Measurements from ENCODE around the gene EML4.
"Not testable (repeated sequence)": the region's sequence is repeated elsewhere in the genome, so short reads cannot be mapped to it uniquely, and the experiment has no call there.

The EML4 gene

DNA sequence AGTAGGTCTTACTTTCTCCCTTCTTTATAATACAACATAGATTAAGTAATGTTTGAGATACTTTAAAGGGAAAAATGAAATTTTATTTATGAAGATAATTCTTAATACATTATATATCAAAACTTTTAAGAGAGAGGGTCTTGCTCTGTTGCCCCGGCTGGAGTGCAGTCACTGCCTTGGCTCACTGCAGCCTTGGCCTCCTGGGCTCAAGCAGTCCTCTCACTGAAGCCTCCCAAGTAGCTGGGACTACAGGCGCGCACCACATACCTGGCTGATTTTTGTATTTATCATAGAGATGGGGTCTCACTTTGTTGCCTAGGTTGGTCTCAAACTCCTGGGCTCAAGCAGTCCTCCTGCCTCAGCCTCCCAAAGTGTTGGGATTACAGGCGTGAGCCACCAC, 97.1 kb downstream of the EML4 start:
- TF ChIP-seq, protein P1, sequence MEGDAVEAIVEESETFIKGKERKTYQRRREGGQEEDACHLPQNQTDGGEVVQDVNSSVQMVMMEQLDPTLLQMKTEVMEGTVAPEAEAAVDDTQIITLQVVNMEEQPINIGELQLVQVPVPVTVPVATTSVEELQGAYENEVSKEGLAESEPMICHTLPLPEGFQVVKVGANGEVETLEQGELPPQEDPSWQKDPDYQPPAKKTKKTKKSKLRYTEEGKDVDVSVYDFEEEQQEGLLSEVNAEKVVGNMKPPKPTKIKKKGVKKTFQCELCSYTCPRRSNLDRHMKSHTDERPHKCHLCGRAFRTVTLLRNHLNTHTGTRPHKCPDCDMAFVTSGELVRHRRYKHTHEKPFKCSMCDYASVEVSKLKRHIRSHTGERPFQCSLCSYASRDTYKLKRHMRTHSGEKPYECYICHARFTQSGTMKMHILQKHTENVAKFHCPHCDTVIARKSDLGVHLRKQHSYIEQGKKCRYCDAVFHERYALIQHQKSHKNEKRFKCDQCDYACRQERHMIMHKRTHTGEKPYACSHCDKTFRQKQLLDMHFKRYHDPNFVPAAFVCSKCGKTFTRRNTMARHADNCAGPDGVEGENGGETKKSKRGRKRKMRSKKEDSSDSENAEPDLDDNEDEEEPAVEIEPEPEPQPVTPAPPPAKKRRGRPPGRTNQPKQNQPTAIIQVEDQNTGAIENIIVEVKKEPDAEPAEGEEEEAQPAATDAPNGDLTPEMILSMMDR (IDR thresholded peaks at IDR 0.05; ENCODE audit: extremely low read depth, missing control alignments), result no peak

DNA sequence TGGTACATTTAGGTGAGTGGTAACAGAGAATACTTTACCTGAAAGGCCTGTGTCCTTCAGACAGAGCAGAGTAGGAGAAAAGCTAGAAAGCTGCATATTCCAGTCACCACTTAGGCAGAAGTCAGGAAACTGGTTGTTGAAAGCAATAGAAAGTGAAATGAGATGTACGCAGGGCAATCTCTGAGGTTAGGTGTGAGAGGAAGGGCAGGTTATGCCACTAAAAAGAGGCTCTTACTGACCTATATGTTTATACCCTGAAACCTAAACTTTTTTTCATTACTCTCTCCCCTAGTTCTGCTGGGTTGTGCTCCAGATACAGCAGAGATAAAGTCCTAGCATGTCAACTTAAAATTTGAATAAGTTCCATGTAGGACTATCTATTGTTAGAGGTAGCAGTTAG, 98.4 kb downstream of the EML4 start:
- DNase-seq (ENCODE audit: low spot score), result no peak

More for the DNA sequence above, 97.1 kb downstream of the EML4 start:
- DNase-seq (ENCODE audit: low spot score), result no peak

DNA sequence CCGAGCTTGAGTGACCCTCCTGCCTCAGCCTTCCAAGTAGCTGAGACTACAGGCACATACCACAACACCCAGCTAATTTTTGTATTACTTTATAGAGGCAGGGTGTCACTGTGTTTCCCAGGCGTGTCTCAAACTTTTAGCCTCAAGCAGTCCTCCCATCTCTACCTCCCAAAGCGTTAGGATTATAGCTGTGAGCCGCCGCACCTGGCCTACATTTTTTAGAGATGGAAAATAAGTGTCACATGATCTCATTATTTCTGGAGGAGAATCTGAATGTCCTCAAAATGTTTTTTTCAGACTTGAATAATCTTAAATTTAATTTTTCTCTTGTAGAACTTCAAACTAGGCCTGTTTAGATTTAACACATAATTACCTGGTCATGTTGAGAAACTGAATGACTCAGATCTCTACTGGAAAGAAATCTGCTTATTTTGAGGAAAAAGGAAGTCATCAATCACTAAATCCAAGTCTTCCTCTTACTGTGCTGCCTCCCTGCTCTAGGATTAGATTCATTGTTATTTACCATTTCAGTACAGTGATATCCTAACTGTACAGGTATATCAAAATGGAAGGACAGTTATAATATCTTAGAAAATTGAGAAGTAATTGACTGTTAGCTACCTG, 99.5 kb downstream of the EML4 start:
- TF ChIP-seq, protein P1 (IDR thresholded peaks at IDR 0.05; ENCODE audit: extremely low read depth, missing control alignments), result no peak
- DNase-seq (ENCODE audit: low spot score), result no peak

More for the DNA sequence above, 98.4 kb downstream of the EML4 start:
- TF ChIP-seq, protein P1 (IDR thresholded peaks at IDR 0.05; ENCODE audit: extremely low read depth, missing control alignments), result no peak

DNA sequence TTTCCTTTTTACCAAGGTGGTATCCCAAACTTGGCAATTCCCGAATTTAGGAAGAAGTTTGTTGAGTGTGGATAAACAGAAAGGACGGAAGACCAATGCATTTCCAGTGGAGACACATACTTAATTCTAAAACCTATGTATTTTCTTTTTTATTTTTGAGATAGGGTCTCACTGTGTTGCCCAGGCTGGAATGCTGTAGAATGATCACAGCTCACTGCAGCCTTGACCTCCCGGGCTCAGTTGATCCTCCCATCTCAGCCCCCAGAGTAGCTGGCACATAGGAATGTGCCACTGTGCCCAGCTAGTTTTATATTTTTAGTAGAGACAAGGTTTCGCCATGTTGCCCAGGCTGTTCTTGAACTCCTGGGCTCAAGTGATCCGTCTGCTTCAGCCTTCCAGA, 101.6 kb downstream of the EML4 start:
- no peak for DNase-seq (ENCODE audit: low spot score)
- TF ChIP-seq, protein P1 (IDR thresholded peaks at IDR 0.05; ENCODE audit: extremely low read depth, missing control alignments), result no peak

DNA sequence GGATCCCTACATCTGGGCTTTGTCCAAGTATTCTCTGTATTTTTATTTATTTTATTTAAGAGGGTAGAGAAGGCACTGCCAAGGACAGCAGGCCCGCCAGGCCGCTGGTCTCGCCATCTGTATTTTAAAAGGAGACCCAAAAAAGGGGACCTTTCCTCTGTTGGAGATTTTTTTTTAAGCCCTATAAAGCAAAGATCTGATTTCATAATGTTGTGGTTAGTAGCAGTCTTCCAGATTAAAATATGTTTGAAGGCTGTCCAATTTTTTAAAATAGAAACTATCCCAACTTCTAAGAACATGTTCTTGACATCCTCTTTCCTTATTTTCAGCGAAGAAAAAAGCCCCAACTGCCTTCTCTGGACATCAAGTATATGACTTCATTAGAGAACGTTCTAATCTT, 102.1 kb downstream of the EML4 start:
- not testable (repeated sequence) for DNase-seq (ENCODE audit: low spot score)

DNA sequence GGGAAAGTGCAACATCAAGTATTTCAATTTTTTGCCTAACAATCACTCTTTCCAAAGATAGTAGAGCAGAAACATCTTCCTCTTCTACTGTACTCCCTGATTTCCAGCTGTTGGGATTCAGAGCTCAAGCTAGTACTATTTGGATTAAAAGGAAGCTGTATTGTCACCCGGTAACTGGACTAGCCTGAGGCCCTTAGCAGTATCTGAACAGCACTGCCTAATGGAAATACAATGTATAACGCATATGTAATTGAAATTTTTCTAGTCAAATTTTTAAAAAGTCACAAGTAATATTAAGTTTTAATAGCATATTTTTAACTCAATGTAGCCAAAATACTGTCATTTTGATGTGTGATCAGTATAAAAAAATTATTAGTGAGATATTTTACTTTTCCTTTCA, 105.7 kb downstream of the EML4 start:
- TF ChIP-seq, protein P1 (IDR thresholded peaks at IDR 0.05; ENCODE audit: extremely low read depth, missing control alignments), result no peak
- DNase-seq (ENCODE audit: low spot score), result no peak

DNA sequence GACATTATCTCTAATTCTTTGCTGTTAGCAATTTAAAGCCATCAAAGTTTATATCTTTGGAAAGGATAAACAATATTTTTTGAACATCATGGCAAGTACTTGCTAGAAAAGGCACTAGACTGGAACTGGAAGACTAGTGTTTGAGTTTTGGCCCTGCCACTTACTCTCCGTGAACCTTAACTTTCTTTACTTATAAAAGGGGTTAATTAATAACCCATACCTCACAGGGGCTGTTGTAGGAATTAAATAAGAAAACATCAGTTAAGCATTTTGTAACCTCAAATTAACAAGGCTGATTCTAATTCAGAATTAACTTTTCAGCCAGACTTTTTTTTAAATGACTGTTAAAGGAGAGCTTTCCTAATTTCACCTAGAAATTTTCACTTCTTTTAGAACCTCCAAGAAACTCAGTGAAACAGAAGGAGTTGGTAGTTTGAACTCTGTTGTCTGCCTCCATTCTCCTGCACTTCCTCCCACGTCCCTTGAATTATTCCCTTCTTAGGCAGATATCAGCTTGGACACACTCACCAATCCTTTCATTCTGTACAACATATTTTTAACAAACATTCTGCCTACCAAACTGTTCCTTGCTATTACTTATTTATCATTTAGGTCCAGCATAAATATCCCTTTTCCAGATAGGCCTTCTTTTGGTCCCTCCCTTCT, 112.4 kb downstream of the EML4 start:
- TF ChIP-seq, protein P1 (IDR thresholded peaks at IDR 0.05; ENCODE audit: extremely low read depth, missing control alignments), result no peak
- no peak for DNase-seq (ENCODE audit: low spot score)

DNA sequence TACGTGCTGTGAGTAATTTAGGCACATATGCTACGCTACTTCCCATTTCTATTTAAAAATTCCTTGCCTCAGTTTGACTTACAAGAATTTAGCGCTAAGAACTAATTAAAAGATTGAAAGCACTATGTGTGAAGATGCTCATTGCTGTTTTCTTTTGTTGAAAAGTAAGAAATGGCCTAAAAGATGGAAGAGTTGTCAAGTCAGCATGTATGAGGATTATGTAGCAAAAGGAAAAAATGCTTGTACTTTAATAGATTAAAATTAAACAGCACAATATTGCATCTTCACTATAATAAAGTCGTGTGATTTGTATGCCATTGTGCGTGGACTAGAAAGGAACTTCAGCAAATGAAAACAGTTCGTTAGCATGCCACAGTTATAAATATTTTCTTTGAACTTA, 114.9 kb downstream of the EML4 start:
- TF ChIP-seq, protein P1 (IDR thresholded peaks at IDR 0.05; ENCODE audit: extremely low read depth, missing control alignments), result no peak
- no peak for DNase-seq (ENCODE audit: low spot score)

Data from GM20000 (cell line).